Heart left ventricle (tissue), 13 donors: ENCODE results near the gene NNMT.

Source experiments
- POLR2A ChIP-seq, 2 donors: fragments of 450-650 bp; IDR thresholded peaks; one replicate each; pipeline ENCODE4 v1.6.1; 2017; ENCODE audit warnings: antibody characterized with exemption in 2 of 2, mild to moderate bottlenecking in 2 of 2, moderate library complexity in 2 of 2
- TF ChIP-seq, protein P1 (sequence below), 12 donors: fragments of 200-600 bp; sonication (generic) in 4 of 12; IDR thresholded peaks; one replicate each; pipeline versions ENCODE4 v1.5.0 to v1.8.0; 2018 to 2022; ENCODE audit warnings: antibody characterized with exemption in 12 of 12, mild to moderate bottlenecking in 5 of 12
- donor health status: ischemic (EF 13 %, LVEDD 7.1; RV severe dilation, severe dysfunction).
- donor health status: DM: no; HTN: yes; CAD: no.
- donor health status: DM: no; HTN: no; CAD: no.
- donor health status: ischemic (EF 25% LVEDD 6.9; RV normal size, moderate dysfunction).
- donor health status: ischemic (EF 25% LVEDD 5.7; RV mildly dilated, moderate dysfunction).
- donor health status: ischemic (EF 35%, LVEDD 5.7; RV mildly dilated, moderate dysfunction).
- donor health status: nonischemic (EF 11% LVEDD 7.7; RV severe dilation, severe dysfunction).
- donor health status: DM: yes; HTN: yes; CAD: no.
- donor health status: PGD.
- donor health status: ischemic (EF 29% LVEDD 5.4; RV normal size, mild dysfunction).
- donor health status: nonischemic (EF 23%, LVEDD 6.1; RV moderate dilation, normal function).

DNA sequence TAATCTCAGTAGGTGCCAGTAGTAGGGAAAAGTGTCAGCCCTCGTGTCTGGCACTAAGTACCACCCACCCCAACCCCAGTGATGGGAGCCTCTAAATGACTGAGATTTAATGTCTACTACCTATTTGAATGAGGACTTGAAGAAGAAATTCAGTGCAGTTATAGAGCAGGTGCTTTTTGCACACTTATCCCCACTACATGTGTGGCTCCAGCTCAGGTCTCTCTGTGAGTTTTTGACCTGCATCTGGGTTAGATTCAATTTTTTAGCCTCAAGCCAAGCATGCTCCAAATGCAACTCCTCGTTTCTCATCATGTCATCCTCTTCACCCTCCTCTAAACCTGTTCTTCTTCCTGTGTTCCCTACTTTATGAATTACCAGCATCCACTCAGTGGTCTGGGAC, 24.9 kb upstream of the NNMT start:
- TF ChIP-seq, protein P1, sequence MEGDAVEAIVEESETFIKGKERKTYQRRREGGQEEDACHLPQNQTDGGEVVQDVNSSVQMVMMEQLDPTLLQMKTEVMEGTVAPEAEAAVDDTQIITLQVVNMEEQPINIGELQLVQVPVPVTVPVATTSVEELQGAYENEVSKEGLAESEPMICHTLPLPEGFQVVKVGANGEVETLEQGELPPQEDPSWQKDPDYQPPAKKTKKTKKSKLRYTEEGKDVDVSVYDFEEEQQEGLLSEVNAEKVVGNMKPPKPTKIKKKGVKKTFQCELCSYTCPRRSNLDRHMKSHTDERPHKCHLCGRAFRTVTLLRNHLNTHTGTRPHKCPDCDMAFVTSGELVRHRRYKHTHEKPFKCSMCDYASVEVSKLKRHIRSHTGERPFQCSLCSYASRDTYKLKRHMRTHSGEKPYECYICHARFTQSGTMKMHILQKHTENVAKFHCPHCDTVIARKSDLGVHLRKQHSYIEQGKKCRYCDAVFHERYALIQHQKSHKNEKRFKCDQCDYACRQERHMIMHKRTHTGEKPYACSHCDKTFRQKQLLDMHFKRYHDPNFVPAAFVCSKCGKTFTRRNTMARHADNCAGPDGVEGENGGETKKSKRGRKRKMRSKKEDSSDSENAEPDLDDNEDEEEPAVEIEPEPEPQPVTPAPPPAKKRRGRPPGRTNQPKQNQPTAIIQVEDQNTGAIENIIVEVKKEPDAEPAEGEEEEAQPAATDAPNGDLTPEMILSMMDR (IDR thresholded peaks at IDR 0.05) = no peak
- no peak for TF ChIP-seq POLR2A (IDR thresholded peaks at IDR 0.05)
